ENCODE results near the gene POR.

GRCh38 chr7:75931680-75932079 is 16.7 kb downstream of the POR start:
- no peak for TF ChIP-seq CTCF (conservative IDR thresholded peaks at IDR 0.05; ENCODE audit: low read length)
- TF ChIP-seq EZH2phosphoT487 (IDR thresholded peaks at IDR 0.05; ENCODE audit: borderline replicate concordance) = no peak

All from Loucy (cell line).